SK-N-MC (cell line): ENCODE measurements around the gene SPATA18.

Source experiments
- DNase-seq: peaks from one replicate; pipeline ENCODE4 v3.0.0-alpha.2; 2011; ENCODE audit warnings: low read depth, low spot score
- H3K27ac ChIP-seq: fragments of 200-600 bp; sonication (generic); 2 replicates; pipeline ENCODE4 v1.5.1; 2016; ENCODE audit warnings: mixed run types
- H3K36me3 ChIP-seq: fragments of 200-600 bp; sonication (generic); 2 replicates; pipeline ENCODE4 v1.6.1; 2017; ENCODE audit warnings: antibody characterized with exemption, low read length, mixed read lengths; ENCODE audit not compliant: insufficient read depth
- H3K4me3 ChIP-seq: fragments of 200-600 bp; sonication (generic); 2 replicates; pipeline ENCODE4 v1.5.1; 2016
- H3K9ac ChIP-seq: fragments of 200-600 bp; sonication (generic); 2 replicates; pipeline ENCODE4 v1.8.0; 2017; ENCODE audit warnings: mixed run types, mixed read lengths; ENCODE audit not compliant: insufficient read length
- H3K9me3 ChIP-seq: fragments of 200-600 bp; sonication (generic); 2 replicates; pipeline ENCODE4 v1.6.1; 2017; ENCODE audit warnings: low read depth, mild to moderate bottlenecking, antibody characterized with exemption, low read length, moderate library complexity, mixed read lengths
- EZH2 ChIP-seq: fragments of 200-600 bp; sonication (generic); IDR thresholded peaks from one replicate; pipeline ENCODE4 v1.6.1; 2017; ENCODE audit warnings: antibody characterized with exemption
- FOXP2 ChIP-seq: optimal IDR thresholded peaks from 2 replicates; pipeline ENCODE3; 2011; ENCODE audit warnings: mild to moderate bottlenecking, moderate library complexity; ENCODE audit not compliant: insufficient read depth; ENCODE audit errors: extremely low read length, control extremely low read depth
- POLR2AphosphoS5 ChIP-seq: IDR thresholded peaks from 2 replicates; pipeline ENCODE4 v1.6.1; 2012; ENCODE audit warnings: mild to moderate bottlenecking, low read depth, low read length, borderline replicate concordance

SPATA18 gene

GRCh38 chr4:52143815-52144214 lies 92.7 kb downstream of the SPATA18 start:
- Histone ChIP-seq H3K4me3 (no peak overlapping the region), H3K9me3 (no peaks in the 10 kb centered on the region), H3K27ac (no peak overlapping the region), H3K9ac (no peak overlapping the region), H3K36me3 (no peaks in the 10 kb centered on the region)
- no peak for DNase-seq
- TF ChIP-seq POLR2AphosphoS5, result no peak
- no peak for TF ChIP-seq FOXP2
- TF ChIP-seq EZH2, result no peak

GRCh38 chr4:52144372-52144771 lies 93.3 kb downstream of the SPATA18 start:
- no peak overlapping the region for H3K27ac ChIP-seq
- no peak for DNase-seq
- H3K4me3 ChIP-seq, result no peak overlapping the region
- no peaks in the 10 kb centered on the region for H3K9me3 ChIP-seq
- H3K36me3 ChIP-seq, result no peaks in the 10 kb centered on the region
- no peak overlapping the region for H3K9ac ChIP-seq
- no peak for TF ChIP-seq EZH2
- TF ChIP-seq POLR2AphosphoS5, result no peak
- TF ChIP-seq FOXP2, result no peak
